A673 (cell line): Measurements from ENCODE around the gene SIGLEC7. TPM values are rescaled to one million over a fixed set of nuclear protein-coding genes. Genes with fewer than 3 reads are reported as not detected.

ENCODE experiments used
- BruUV-seq: library from RNA; stranded (reverse); fragments of 400-500 nt; replicated peaks from 2 replicates; lab custom pipeline; 2021; lab: Mats Ljungman, UMichigan
- CTCF ChIA-PET: fragments of 300-600 bp; sonication (Branson Sonifier 250); formaldehyde crosslinking; loops from one replicate; lab custom pipeline; 2022; ENCODE audit warnings: antibody characterized with exemption; lab: Charles Lee
- POLR2A ChIA-PET: fragments of 300-600 bp; sonication (Branson Sonifier 250); formaldehyde crosslinking; loops from one replicate; lab custom pipeline; 2022; ENCODE audit warnings: antibody characterized with exemption; ENCODE audit not compliant: low non-redundant PET; lab: Charles Lee
- DNase-seq: peaks from one replicate; pipeline ENCODE4 v3.0.0-alpha.2; 2015; ENCODE audit warnings: low spot score
- H3K27ac ChIP-seq: fragments of 200-600 bp; sonication (generic); 2 replicates; pipeline ENCODE4 v1.5.1; 2016; ENCODE audit warnings: mixed run types, low read depth, mild to moderate bottlenecking, mixed read lengths, antibody characterized with exemption, low read length; ENCODE audit not compliant: poor library complexity, severe bottlenecking
- H3K27me3 ChIP-seq: fragments of 200-600 bp; sonication (generic); replicated peaks from 2 replicates; pipeline ENCODE4 v1.6.1; 2017; ENCODE audit warnings: mixed run types, low read depth, mild to moderate bottlenecking, mixed read lengths, antibody characterized with exemption, low read length; ENCODE audit not compliant: insufficient read depth, poor library complexity
- H3K36me3 ChIP-seq: fragments of 200-600 bp; sonication (generic); 2 replicates; pipeline ENCODE4 v1.6.1; 2016; ENCODE audit warnings: mixed run types, mild to moderate bottlenecking, mixed read lengths, antibody characterized with exemption, low read length; ENCODE audit not compliant: insufficient read depth, poor library complexity, severe bottlenecking
- H3K4me1 ChIP-seq: fragments of 200-600 bp; sonication (generic); 2 replicates; pipeline ENCODE4 v1.6.1; 2017; ENCODE audit warnings: mixed run types, mild to moderate bottlenecking, mixed read lengths, antibody characterized with exemption, low read length; ENCODE audit not compliant: insufficient read depth, poor library complexity, severe bottlenecking
- H3K4me3 ChIP-seq: fragments of 200-600 bp; sonication (generic); 2 replicates; pipeline ENCODE4 v1.5.1; 2016; ENCODE audit warnings: low read depth, mixed run types, mild to moderate bottlenecking, mixed read lengths, low read length; ENCODE audit not compliant: poor library complexity, severe bottlenecking
- H3K9me3 ChIP-seq: fragments of 200-600 bp; sonication (generic); 2 replicates; pipeline ENCODE4 v1.6.1; 2016; ENCODE audit warnings: mixed run types, low read depth, mild to moderate bottlenecking, mixed read lengths, antibody characterized with exemption, low read length; ENCODE audit not compliant: poor library complexity, severe bottlenecking
- CTCF ChIP-seq: fragments of 300-800, 200-600 bp; sonication (generic); conservative IDR thresholded peaks from 2 replicates; pipeline ENCODE4 v1.5.1; 2017; ENCODE audit warnings: low read depth, mild to moderate bottlenecking, antibody characterized with exemption, low read length, moderate library complexity, mixed read lengths
- EZH2 ChIP-seq: fragments of 200-600 bp; sonication (generic); IDR thresholded peaks from 2 replicates; pipeline ENCODE4 v1.6.1; 2017; ENCODE audit warnings: borderline replicate concordance, low read depth, mild to moderate bottlenecking, mixed read lengths, antibody characterized with exemption, low read length; ENCODE audit not compliant: poor library complexity, severe bottlenecking
- intact Hi-C: fragments of 100-400 bp; cut with micrococcal nuclease; formaldehyde crosslinking; loops from one replicate; pipeline ENCODE4 v1.10.0; 2022; ENCODE audit not compliant: unreplicated experiment
- total RNA-seq: library from RNA; stranded (reverse); gene quantifications from 2 replicates; pipeline ENCODE4 v1.2.3, GENCODE V29; 2021

Gene SIGLEC7
- total RNA-seq, 1 experiment from 2014 or later: not detected

GRCh38 chr19:51200071-51200666 is 58.1 kb downstream of the SIGLEC7 start:
- BruUV-seq: no TSS peak
- no peaks in the 10 kb centered on the region for H3K4me1 ChIP-seq
- H3K27ac ChIP-seq: no peak overlapping the region
- POLR2A ChIA-PET: no interaction called here
- no peak for DNase-seq
- H3K4me3 ChIP-seq: no peak overlapping the region
- no peaks in the 10 kb centered on the region for H3K27me3 ChIP-seq
- H3K9me3 ChIP-seq: no peaks in the 10 kb centered on the region
- CTCF ChIA-PET: no interaction called here
- TF ChIP-seq CTCF (no peak), EZH2 (no peak)
- intact Hi-C loops: no loop called here
- no peaks in the 10 kb centered on the region for H3K36me3 ChIP-seq

GRCh38 chr19:51201712-51202111 is 59.6 kb downstream of the SIGLEC7 start:
- ChIA-PET CTCF (no interaction called here), POLR2A (no interaction called here)
- no peak overlapping the region for H3K27ac ChIP-seq
- H3K36me3 ChIP-seq: no peaks in the 10 kb centered on the region
- TF ChIP-seq CTCF (no peak), EZH2 (no peak)
- no peaks in the 10 kb centered on the region for H3K27me3 ChIP-seq
- no peaks in the 10 kb centered on the region for H3K4me1 ChIP-seq
- no peaks in the 10 kb centered on the region for H3K9me3 ChIP-seq
- intact Hi-C loops: no loop called here
- BruUV-seq: no TSS peak
- no peak for DNase-seq
- H3K4me3 ChIP-seq: no peak overlapping the region

Other genes starting within 250 kb of the SIGLEC7 start
- not detected in 2 replicates for gene KLK4, start 230.9 kb upstream of the SIGLEC7 start, total RNA-seq
- gene KLK5, start 189.3 kb upstream of the SIGLEC7 start, total RNA-seq: not detected in 2 replicates
- not detected in 2 replicates for gene KLK6, start 172.7 kb upstream of the SIGLEC7 start, total RNA-seq
- not detected in 2 replicates for gene KLK7, start 158.4 kb upstream of the SIGLEC7 start, total RNA-seq
- not detected in 2 replicates for gene KLK8, start 140.7 kb upstream of the SIGLEC7 start, total RNA-seq
- not detected in 2 replicates for gene KLK10, start 122.6 kb upstream of the SIGLEC7 start, total RNA-seq
- not detected in 2 replicates for gene KLK11, start 115.7 kb upstream of the SIGLEC7 start, total RNA-seq
- gene KLK12, start 107.3 kb upstream of the SIGLEC7 start, total RNA-seq: not detected in 2 replicates
- not detected in 2 replicates for gene KLK13, start 77.2 kb upstream of the SIGLEC7 start, total RNA-seq
- 1.0 and 1.2 TPM in 2 replicates for gene KLK14, start 59.4 kb upstream of the SIGLEC7 start, total RNA-seq
- gene CTU1, start 33.9 kb upstream of the SIGLEC7 start, total RNA-seq: 11.8 and 13.4 TPM in 2 replicates
- gene SIGLEC9, start 17.4 kb upstream of the SIGLEC7 start, total RNA-seq: not detected in 2 replicates
- not detected in 2 replicates for gene CD33, start 82.8 kb downstream of the SIGLEC7 start, total RNA-seq
- gene SIGLECL1, start 108.8 kb downstream of the SIGLEC7 start, total RNA-seq: not detected in 2 replicates
- 0.39 and 0.94 TPM in 2 replicates for gene IGLON5, start 169.3 kb downstream of the SIGLEC7 start, total RNA-seq
- 0.69 and 0.94 TPM in 2 replicates for gene VSIG10L, start 199.8 kb downstream of the SIGLEC7 start, total RNA-seq
- 52.6 and 60.6 TPM in 2 replicates for gene ETFB, start 224.1 kb downstream of the SIGLEC7 start, total RNA-seq
- not detected in 2 replicates for gene CLDND2, start 226.7 kb downstream of the SIGLEC7 start, total RNA-seq
- gene NKG7, start 230.4 kb downstream of the SIGLEC7 start, total RNA-seq: not detected in 2 replicates
- not detected in 2 replicates for gene LIM2, start 245.7 kb downstream of the SIGLEC7 start, total RNA-seq
- gene C19orf84, start 248.3 kb downstream of the SIGLEC7 start, total RNA-seq: not detected in 2 replicates